Fibroblast of villous mesenchyme (primary cell): ENCODE results near the gene GPT2. TPM values are rescaled to one million over a fixed set of nuclear protein-coding genes. Genes with fewer than 3 reads are reported as not detected.

ENCODE experiments used
- DNase-seq: peaks from one replicate; pipeline ENCODE4 v3.0.0-alpha.2; 2010; ENCODE audit warnings: low read depth
- H3K4me3 ChIP-seq: 2 replicates; pipeline ENCODE4 v1.5.1; 2011; ENCODE audit warnings: low read depth, mild to moderate bottlenecking, low read length
- CTCF ChIP-seq: IDR thresholded peaks from 2 replicates; pipeline ENCODE4 v1.5.1; 2012; ENCODE audit warnings: low read depth, mild to moderate bottlenecking, low read length; ENCODE audit not compliant: insufficient read depth
- small RNA-seq: library from RNA; depleted of rRNA; stranded (forward); fragments of <200 nt; gene quantifications from one replicate; pipeline ENCODE3, GENCODE V24; 2012
- total RNA-seq: library from RNA; depleted of rRNA; stranded (reverse); fragments of >200 nt; gene quantifications from 2 replicates; pipeline ENCODE4 v1.2.3, GENCODE V29; 2012

Gene GPT2
- total RNA-seq, 1 donor, result 13.0 TPM

DNA sequence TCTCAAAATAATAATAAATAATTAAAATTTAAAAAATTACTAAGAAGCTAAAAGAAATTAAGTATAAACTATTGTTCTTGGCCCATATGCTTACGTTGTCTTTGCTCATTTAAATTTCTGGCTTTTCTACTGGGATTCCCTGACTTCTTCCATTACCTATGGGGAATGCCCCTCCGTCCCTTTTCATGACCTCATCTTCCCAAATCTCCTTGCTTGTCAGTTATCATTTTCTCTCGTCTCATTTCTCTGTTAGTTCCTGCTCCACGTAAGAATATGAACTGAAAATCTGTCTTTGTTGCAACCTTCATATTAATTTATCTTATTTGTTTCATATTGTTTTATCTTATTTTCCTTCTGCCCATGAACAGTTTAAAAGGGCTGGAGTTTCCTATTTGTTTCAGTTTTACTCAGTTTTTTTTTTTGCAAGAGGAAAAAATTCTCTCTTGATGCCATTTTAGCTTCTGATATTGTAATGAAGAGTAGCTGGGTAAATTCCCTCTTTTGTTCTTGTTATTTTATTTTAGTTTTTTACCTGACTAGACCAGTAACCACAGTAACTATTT lies 91.8 kb downstream of the GPT2 start:
- DNase-seq, result no peak
- H3K4me3 ChIP-seq, result no peak overlapping the region
- no peak for TF ChIP-seq CTCF

DNA sequence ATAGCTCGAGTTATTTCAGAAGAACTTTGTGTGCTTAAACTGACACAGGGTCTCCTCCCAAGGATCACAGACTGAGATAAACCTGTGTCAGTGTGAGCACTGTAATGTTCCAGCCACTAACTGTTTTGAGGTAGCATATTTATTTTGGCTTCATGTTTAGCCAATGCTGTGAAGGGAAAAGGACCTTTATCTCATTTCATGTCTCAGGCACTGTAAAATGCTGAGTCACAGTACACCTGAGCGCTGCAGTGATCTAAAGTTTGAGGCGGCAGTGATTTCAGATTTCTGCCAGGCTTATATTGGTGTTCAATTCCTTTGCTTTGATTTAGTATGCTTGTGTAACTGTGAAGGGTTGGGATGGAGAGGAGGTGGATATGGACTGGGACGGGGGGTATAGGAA lies 92.4 kb downstream of the GPT2 start:
- DNase-seq, result no peak
- H3K4me3 ChIP-seq, result no peak overlapping the region
- TF ChIP-seq CTCF, result no peak

Small RNA genes lying within 50 kb of the gene (small RNA-seq; reads per million reads assigned to genes)
- not detected for gene AC007225.2

Other genes with a start within 250 kb of the GPT2 start
- 122 and 193 TPM in 2 replicates for gene VPS35, start 195.2 kb upstream of the GPT2 start, total RNA-seq
- gene ORC6, start 194.7 kb upstream of the GPT2 start, total RNA-seq, result 9.3 and 9.9 TPM in 2 replicates
- under 0.01 and 0.64 TPM in 2 replicates for gene MYLK3, start 136.0 kb upstream of the GPT2 start, total RNA-seq
- 10.0 and 14.7 TPM in 2 replicates for gene C16orf87, start 53.2 kb upstream of the GPT2 start, total RNA-seq
- gene DNAJA2, start 89.3 kb downstream of the GPT2 start, total RNA-seq, result 67.0 and 101 TPM in 2 replicates